ENCODE data around the gene HOXC13. TPM values are rescaled to one million over a fixed set of nuclear protein-coding genes. Genes with fewer than 3 reads are reported as not detected.

HOXC13 gene
- total RNA-seq, 2 experiments from 2014 or later, result not detected

DNA sequence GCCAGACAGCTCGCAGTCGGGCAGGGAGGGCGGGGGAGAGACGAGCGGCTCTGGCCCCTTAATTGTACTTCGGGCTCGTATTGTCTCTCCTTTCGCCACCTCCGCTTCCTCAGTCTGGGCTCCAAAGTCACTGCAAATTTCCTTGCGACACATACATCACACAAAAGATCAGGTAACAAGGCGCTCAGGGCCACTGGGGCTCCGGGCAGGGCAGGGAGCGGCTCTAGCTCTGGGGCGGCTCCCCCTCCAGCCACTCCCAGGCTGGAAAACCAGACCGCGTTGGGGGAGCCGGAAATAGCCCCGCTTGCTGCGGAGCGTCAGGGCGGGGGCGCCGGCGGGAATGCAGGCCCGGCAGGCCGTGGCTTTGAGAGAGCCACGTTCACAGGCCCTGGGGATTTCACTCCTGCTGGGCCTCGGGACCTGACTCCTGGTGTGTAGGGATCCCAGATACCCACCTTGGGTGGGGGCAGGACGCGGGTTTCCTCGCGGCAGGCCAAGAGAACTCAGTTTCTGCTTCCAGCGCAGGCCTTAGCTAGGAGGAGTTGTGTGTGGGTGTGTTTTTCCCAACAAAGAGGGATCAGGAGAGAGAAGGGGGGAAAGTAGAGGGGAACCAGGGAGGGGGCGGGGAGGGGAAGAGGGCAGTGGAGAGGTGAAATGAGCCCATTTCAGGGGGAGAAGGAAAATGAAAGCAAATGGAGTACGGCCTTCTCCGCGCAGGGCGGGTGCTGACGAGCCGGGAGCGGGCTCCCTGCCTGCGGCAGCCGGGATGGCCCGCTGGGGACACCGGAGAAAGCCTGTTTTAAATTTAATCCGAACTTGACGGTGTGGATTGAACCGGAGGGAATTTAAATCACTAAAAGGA lies 57.0 kb downstream of the HOXC13 start:
- DNase-seq (peak in 3 of 14 experiments; percentile 36 to 54 (median 48)), ATAC-seq (ENCODE audit: poor library complexity) (peak; percentile 50)
- TF ChIP-seq, protein P1, sequence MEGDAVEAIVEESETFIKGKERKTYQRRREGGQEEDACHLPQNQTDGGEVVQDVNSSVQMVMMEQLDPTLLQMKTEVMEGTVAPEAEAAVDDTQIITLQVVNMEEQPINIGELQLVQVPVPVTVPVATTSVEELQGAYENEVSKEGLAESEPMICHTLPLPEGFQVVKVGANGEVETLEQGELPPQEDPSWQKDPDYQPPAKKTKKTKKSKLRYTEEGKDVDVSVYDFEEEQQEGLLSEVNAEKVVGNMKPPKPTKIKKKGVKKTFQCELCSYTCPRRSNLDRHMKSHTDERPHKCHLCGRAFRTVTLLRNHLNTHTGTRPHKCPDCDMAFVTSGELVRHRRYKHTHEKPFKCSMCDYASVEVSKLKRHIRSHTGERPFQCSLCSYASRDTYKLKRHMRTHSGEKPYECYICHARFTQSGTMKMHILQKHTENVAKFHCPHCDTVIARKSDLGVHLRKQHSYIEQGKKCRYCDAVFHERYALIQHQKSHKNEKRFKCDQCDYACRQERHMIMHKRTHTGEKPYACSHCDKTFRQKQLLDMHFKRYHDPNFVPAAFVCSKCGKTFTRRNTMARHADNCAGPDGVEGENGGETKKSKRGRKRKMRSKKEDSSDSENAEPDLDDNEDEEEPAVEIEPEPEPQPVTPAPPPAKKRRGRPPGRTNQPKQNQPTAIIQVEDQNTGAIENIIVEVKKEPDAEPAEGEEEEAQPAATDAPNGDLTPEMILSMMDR (IDR thresholded peaks at IDR 0.05), result no peak
- Histone ChIP-seq H3K27me3 (ENCODE audit: control insufficient read depth in 1 of 2, insufficient read depth in 2 of 2, low read length in 2 of 2) (peaks cover 97 to 99% of the 10 kb centered on the region in 2 experiments), H3K4me3 (ENCODE audit: low read length) (peak overlapping the region; percentile 58), H3K36me3 (ENCODE audit: insufficient read depth, low read length) (no peaks in the 10 kb centered on the region), H3K27ac (ENCODE audit: low read depth in 1 of 2, low read length in 2 of 2) (no peak overlapping the region), H3K4me1 (ENCODE audit: insufficient read depth, low read length) (peaks cover 60% of the 10 kb centered on the region), H3K9me3 (ENCODE audit: control insufficient read depth in 1 of 2, insufficient read depth in 1 of 2, low read length in 2 of 2) (peaks cover 0 to 81% of the 10 kb centered on the region in 2 experiments)
- peaks cover 61% of the 10 kb centered on the region for H3K4me1 Mint-ChIP-seq (ENCODE audit: low read depth)
- POLR2A ChIA-PET, result interaction anchor here (1.3 kb wide), 1 partner anchor 9 kb away, joined by 3 read pairs; no protein-coding TSS in a partner anchor
- peaks cover 100% of the 10 kb centered on the region for H3K27me3 Mint-ChIP-seq
- no peaks in the 10 kb centered on the region for H3K36me3 Mint-ChIP-seq (ENCODE audit: low read depth)
- intact Hi-C loops (cut with DNase I, micrococcal nuclease), result loop anchor here in 1 of 2 experiments (5.0 kb wide), 1 partner anchor 33 kb away; no protein-coding TSS in a partner anchor
- CTCF ChIA-PET, result interaction anchor here (0.9 to 1.0 kb wide), 3 partner anchors 10 to 219 kb away, joined by 3 to 4 read pairs (median 3); no protein-coding TSS in a partner anchor
- H3K4me3 Mint-ChIP-seq, result peak overlapping the region; percentile 88
- no peaks in the 10 kb centered on the region for H3K9me3 Mint-ChIP-seq
- H3K27ac Mint-ChIP-seq, result no peak overlapping the region

Small RNA genes within 50 kb of the gene (microRNA-seq; reads per million reads assigned to microRNA genes)
- 1.0 reads per million for gene MIR196A2 (ENCODE audit: borderline microRNAs expressed, borderline replicate concordance)

Other genes with a start within 250 kb of the HOXC13 start
- gene CALCOCO1, start 211.4 kb upstream of the HOXC13 start, total RNA-seq, result 10 to 100 TPM; 66.8 to 69.3 TPM
- not detected for gene CISTR, start 186.9 kb upstream of the HOXC13 start, total RNA-seq
- gene HOXC12, start 16.1 kb downstream of the HOXC13 start, total RNA-seq, result not detected
- not detected for gene HOXC11, start 34.3 kb downstream of the HOXC13 start, total RNA-seq
- not detected for gene HOTAIR, start 36.1 kb downstream of the HOXC13 start, total RNA-seq
- gene HOXC10, start 46.3 kb downstream of the HOXC13 start, total RNA-seq, result not detected
- not detected for gene HOXC9, start 61.3 kb downstream of the HOXC13 start, total RNA-seq
- not detected for gene HOXC8, start 70.2 kb downstream of the HOXC13 start, total RNA-seq
- gene HOXC6, start 89.6 kb downstream of the HOXC13 start, total RNA-seq, result not detected
- not detected for gene HOXC5, start 94.2 kb downstream of the HOXC13 start, total RNA-seq
- not detected for gene HOXC4, start 115.0 kb downstream of the HOXC13 start, total RNA-seq

Data from CD4-positive, alpha-beta T cell (primary cell).